ENCODE measurements around the gene DOCK2. TPM values are rescaled to one million over a fixed set of nuclear protein-coding genes. Genes with fewer than 3 reads are reported as not detected.

DOCK2 gene
- total RNA-seq, 2 donors from 2014 or later, result 32.1 to 40.3 TPM

DNA sequence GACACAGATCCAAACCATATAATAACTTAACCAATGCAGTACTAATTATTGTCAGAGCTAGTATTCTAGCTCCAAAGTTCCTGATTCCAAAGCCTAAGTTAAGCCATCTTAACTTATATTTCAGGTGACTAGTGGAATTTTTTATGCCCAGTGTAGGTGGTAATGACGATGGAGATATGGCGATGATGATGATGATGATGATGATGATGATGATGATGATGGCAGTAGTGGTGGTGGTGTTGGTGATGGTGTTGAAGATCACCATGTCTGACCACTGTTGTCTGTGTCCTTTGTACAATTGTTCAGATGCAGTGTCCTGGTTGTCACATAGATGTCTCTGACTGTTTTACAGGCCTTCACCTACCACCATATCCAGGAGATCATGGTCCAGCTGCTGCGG lies 203.3 kb downstream of the DOCK2 start:
- H3K4me1 ChIP-seq (ENCODE audit: control insufficient read depth in 1 of 2, low read depth in 2 of 2), result no peaks in the 10 kb centered on the region
- no peaks in the 10 kb centered on the region for H3K9me3 ChIP-seq
- no peak for DNase-seq (ENCODE audit: low spot score)
- H3K27ac ChIP-seq, result no peak overlapping the region
- H3K4me3 ChIP-seq, result no peak overlapping the region
- no peak for TF ChIP-seq CTCF (IDR thresholded peaks at IDR 0.05)
- no peaks in the 10 kb centered on the region for H3K36me3 ChIP-seq
- H3K27me3 ChIP-seq (replicated peaks; ENCODE audit: insufficient read depth), result no peaks in the 10 kb centered on the region
- ATAC-seq (ENCODE audit: insufficient number of reproducible peaks, low FRiP score, low read depth), result no peak

GRCh38 chr5:169842699-169843098 lies 205.6 kb downstream of the DOCK2 start:
- TF ChIP-seq CTCF (IDR thresholded peaks at IDR 0.05), result no peak
- no peaks in the 10 kb centered on the region for H3K9me3 ChIP-seq
- DNase-seq (ENCODE audit: low spot score), result no peak
- H3K4me3 ChIP-seq, result no peak overlapping the region
- no peaks in the 10 kb centered on the region for H3K27me3 ChIP-seq (replicated peaks; ENCODE audit: insufficient read depth)
- no peak overlapping the region for H3K27ac ChIP-seq
- H3K4me1 ChIP-seq (ENCODE audit: control insufficient read depth in 1 of 2, low read depth in 2 of 2), result no peaks in the 10 kb centered on the region
- H3K36me3 ChIP-seq, result no peaks in the 10 kb centered on the region
- no peak for ATAC-seq (ENCODE audit: insufficient number of reproducible peaks, low FRiP score, low read depth)

- DNase-seq (ENCODE audit: low spot score) (no peak), ATAC-seq (ENCODE audit: insufficient number of reproducible peaks, low FRiP score, low read depth) (no peak)
- no peaks in the 10 kb centered on the region for H3K36me3 ChIP-seq
- H3K4me3 ChIP-seq, result no peak overlapping the region
- H3K4me1 ChIP-seq (ENCODE audit: control insufficient read depth in 1 of 2, low read depth in 2 of 2), result no peaks in the 10 kb centered on the region
- no peak for TF ChIP-seq CTCF (IDR thresholded peaks at IDR 0.05)
- no peaks in the 10 kb centered on the region for H3K9me3 ChIP-seq
- no peaks in the 10 kb centered on the region for H3K27me3 ChIP-seq (replicated peaks; ENCODE audit: insufficient read depth)
- H3K27ac ChIP-seq, result no peak overlapping the region
Measured at GRCh38 chr5:169847519-169847918, 210.4 kb downstream of the DOCK2 start.

GRCh38 chr5:169848271-169848670 lies 211.2 kb downstream of the DOCK2 start:
- Histone ChIP-seq H3K27me3 (replicated peaks; ENCODE audit: insufficient read depth) (no peaks in the 10 kb centered on the region), H3K27ac (no peak overlapping the region), H3K36me3 (no peaks in the 10 kb centered on the region), H3K4me3 (no peak overlapping the region), H3K4me1 (ENCODE audit: control insufficient read depth in 1 of 2, low read depth in 2 of 2) (no peaks in the 10 kb centered on the region), H3K9me3 (no peaks in the 10 kb centered on the region)
- DNase-seq (ENCODE audit: low spot score), result no peak
- no peak for TF ChIP-seq CTCF (IDR thresholded peaks at IDR 0.05)
- ATAC-seq (ENCODE audit: insufficient number of reproducible peaks, low FRiP score, low read depth), result no peak

DNA sequence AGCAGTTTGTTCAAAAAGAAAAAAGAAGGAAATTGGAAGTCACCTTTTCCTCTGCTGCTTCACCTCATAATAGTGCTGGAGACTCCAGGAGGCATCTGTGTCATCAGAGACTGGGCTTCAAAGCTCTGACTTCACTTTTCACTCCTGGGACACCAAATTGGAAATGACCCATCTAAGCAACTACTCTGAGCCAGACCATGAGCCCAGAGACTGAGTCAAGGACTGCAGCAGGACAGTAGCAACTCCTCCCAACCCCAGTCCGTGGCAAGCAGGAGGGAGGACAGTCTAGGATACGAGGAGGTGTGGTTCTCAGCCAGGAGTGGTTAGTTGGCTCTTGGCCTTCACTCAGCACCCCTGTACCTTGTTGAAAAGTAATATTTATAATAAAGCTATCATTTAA lies 211.7 kb downstream of the DOCK2 start:
- H3K36me3 ChIP-seq, result no peaks in the 10 kb centered on the region
- H3K4me3 ChIP-seq, result no peak overlapping the region
- TF ChIP-seq CTCF (IDR thresholded peaks at IDR 0.05), result no peak
- no peaks in the 10 kb centered on the region for H3K4me1 ChIP-seq (ENCODE audit: control insufficient read depth in 1 of 2, low read depth in 2 of 2)
- H3K27me3 ChIP-seq (replicated peaks; ENCODE audit: insufficient read depth), result no peaks in the 10 kb centered on the region
- no peaks in the 10 kb centered on the region for H3K9me3 ChIP-seq
- no peak for ATAC-seq (ENCODE audit: insufficient number of reproducible peaks, low FRiP score, low read depth)
- no peak overlapping the region for H3K27ac ChIP-seq
- no peak for DNase-seq (ENCODE audit: low spot score)
